ENCODE measurements around the gene EEF1A2.

Gene EEF1A2

DNA sequence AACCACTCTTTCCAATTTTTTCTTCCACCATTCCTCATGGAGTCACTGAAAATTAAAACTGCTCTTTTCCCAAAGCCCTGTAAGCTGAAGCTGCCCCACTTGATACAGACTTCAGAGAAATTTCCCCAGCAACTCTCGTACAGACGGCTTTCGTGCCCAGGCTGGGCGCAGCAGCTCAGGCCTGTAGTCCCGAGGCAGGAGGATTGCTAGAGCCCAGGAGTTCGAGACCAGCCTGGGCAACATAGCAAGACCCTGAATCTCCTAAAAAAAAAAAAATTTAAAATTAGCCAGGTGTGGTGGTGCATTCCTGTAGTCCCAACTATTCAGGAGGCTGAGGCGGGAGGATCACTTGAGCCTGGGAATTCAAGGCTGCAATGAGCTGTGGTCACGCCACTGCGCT is 28.3 kb upstream of the EEF1A2 start:
- TF ChIP-seq, protein P1, sequence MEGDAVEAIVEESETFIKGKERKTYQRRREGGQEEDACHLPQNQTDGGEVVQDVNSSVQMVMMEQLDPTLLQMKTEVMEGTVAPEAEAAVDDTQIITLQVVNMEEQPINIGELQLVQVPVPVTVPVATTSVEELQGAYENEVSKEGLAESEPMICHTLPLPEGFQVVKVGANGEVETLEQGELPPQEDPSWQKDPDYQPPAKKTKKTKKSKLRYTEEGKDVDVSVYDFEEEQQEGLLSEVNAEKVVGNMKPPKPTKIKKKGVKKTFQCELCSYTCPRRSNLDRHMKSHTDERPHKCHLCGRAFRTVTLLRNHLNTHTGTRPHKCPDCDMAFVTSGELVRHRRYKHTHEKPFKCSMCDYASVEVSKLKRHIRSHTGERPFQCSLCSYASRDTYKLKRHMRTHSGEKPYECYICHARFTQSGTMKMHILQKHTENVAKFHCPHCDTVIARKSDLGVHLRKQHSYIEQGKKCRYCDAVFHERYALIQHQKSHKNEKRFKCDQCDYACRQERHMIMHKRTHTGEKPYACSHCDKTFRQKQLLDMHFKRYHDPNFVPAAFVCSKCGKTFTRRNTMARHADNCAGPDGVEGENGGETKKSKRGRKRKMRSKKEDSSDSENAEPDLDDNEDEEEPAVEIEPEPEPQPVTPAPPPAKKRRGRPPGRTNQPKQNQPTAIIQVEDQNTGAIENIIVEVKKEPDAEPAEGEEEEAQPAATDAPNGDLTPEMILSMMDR (IDR thresholded peaks at IDR 0.05; ENCODE audit: low read depth, low read length), result no peak
- no peak for DNase-seq (ENCODE audit: low read depth, low spot score)
- no peak overlapping the region for H3K4me3 ChIP-seq (ENCODE audit: low read depth, low read length)
- in situ Hi-C loops (cut with HindIII; ENCODE audit: low sequenced_read_pairs), result no loop called here

GRCh38 chr20:63525971-63526370 is 27.1 kb upstream of the EEF1A2 start:
- TF ChIP-seq, protein P1 (IDR thresholded peaks at IDR 0.05; ENCODE audit: low read depth, low read length), result no peak
- H3K4me3 ChIP-seq (ENCODE audit: low read depth, low read length), result no peak overlapping the region
- in situ Hi-C loops (cut with HindIII; ENCODE audit: low sequenced_read_pairs), result no loop called here
- no peak for DNase-seq (ENCODE audit: low read depth, low spot score)

- in situ Hi-C loops (cut with HindIII; ENCODE audit: low sequenced_read_pairs), result no loop called here
- H3K4me3 ChIP-seq (ENCODE audit: low read depth, low read length), result no peak overlapping the region
- TF ChIP-seq, protein P1 (IDR thresholded peaks at IDR 0.05; ENCODE audit: low read depth, low read length), result no peak
- DNase-seq (ENCODE audit: low read depth, low spot score), result no peak
Measured at GRCh38 chr20:63525185-63525584, 26.3 kb upstream of the EEF1A2 start.

GRCh38 chr20:63522981-63523611 is 24.2 kb upstream of the EEF1A2 start:
- TF ChIP-seq, protein P1 (IDR thresholded peaks at IDR 0.05; ENCODE audit: low read depth, low read length), result no peak

DNA sequence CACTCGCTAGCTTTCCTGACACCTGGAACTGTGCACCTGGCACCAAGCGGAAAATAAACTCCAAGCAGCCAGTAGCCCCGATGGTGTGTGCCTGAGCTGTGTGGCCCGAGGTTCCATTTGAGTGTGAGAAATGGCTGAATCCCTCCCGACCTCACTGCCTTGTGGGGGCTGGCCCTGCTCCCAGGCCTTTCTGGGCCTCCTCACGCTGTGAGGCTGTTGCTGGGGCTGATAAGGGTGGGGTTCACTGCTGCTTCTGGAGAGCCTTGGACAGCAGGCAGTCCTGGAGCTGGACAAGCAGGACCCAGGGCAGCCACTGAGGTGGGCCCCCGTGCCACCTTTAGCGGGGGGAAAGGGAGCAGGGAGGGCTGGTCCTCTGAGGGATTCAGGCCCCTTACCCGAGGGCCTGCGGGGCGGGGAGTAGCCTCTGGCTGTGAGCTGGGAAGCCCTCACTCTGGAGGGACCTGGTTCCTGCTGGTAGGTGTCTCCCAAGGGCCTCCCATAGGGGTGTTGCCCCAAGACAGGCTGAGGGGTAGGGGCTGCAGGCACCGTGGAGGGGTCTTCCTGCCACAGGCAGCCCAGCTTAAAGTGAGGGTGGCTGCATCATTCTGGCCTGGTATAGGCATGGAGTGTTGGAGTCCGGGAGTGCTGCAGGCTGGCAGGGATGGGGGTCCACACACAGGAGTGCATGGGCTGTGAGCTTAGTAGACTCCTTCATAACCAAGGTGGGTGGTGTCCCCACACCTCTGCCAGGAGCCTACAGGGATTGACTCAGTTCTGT is 23.4 kb upstream of the EEF1A2 start:
- in situ Hi-C loops (cut with HindIII; ENCODE audit: low sequenced_read_pairs), result no loop called here
- peak overlapping the region; percentile 66 for H3K4me3 ChIP-seq (ENCODE audit: low read depth, low read length)
- DNase-seq (ENCODE audit: low read depth, low spot score), result no peak
- TF ChIP-seq, protein P1 (IDR thresholded peaks at IDR 0.05; ENCODE audit: low read depth, low read length), result no peak

More at GRCh38 chr20:63522981-63523611, 24.2 kb upstream of the EEF1A2 start:
- H3K4me3 ChIP-seq (ENCODE audit: low read depth, low read length), result no peak overlapping the region
- in situ Hi-C loops (cut with HindIII; ENCODE audit: low sequenced_read_pairs), result no loop called here
- no peak for DNase-seq (ENCODE audit: low read depth, low spot score)

GRCh38 chr20:63521602-63522001 is 22.7 kb upstream of the EEF1A2 start:
- H3K4me3 ChIP-seq (ENCODE audit: low read depth, low read length), result peak overlapping the region; percentile 66
- TF ChIP-seq, protein P1 (IDR thresholded peaks at IDR 0.05; ENCODE audit: low read depth, low read length), result no peak
- in situ Hi-C loops (cut with HindIII; ENCODE audit: low sequenced_read_pairs), result no loop called here
- no peak for DNase-seq (ENCODE audit: low read depth, low spot score)
